ENCODE data around the gene LUC7L3. TPM values are rescaled to one million over a fixed set of nuclear protein-coding genes. Genes with fewer than 3 reads are reported as not detected.
A peak's percentile ranks its signal among the peaks of the same experiment; 100 is the strongest.

Gene LUC7L3
- total RNA-seq, 1 donor from 2014 or later, result 71.5 TPM

GRCh38 chr17:50681263-50682200, 37.9 kb upstream of the LUC7L3 start:
- H3K36me3 Mint-ChIP-seq (ENCODE audit: low read depth), result no peaks in the 10 kb centered on the region
- peak; percentile 85 for TF ChIP-seq CTCF (IDR thresholded peaks at IDR 0.05)
- no peak for DNase-seq (ENCODE audit: low spot score)
- no peaks in the 10 kb centered on the region for H3K9me3 Mint-ChIP-seq (ENCODE audit: low read depth)
- H3K27me3 Mint-ChIP-seq (ENCODE audit: low read depth), result no peaks in the 10 kb centered on the region
- peaks cover 14% of the 10 kb centered on the region for H3K4me1 Mint-ChIP-seq (ENCODE audit: low read depth)
- H3K27ac Mint-ChIP-seq (ENCODE audit: unreplicated experiment), result peak overlapping the region; percentile 10
- no peak overlapping the region for H3K4me3 Mint-ChIP-seq (ENCODE audit: unreplicated experiment)

GRCh38 chr17:50682441-50682840, 37.0 kb upstream of the LUC7L3 start:
- H3K4me3 Mint-ChIP-seq (ENCODE audit: unreplicated experiment), result no peak overlapping the region
- no peak for TF ChIP-seq CTCF (IDR thresholded peaks at IDR 0.05)
- H3K27ac Mint-ChIP-seq (ENCODE audit: unreplicated experiment), result no peak overlapping the region
- no peaks in the 10 kb centered on the region for H3K9me3 Mint-ChIP-seq (ENCODE audit: low read depth)
- H3K27me3 Mint-ChIP-seq (ENCODE audit: low read depth), result no peaks in the 10 kb centered on the region
- no peak for DNase-seq (ENCODE audit: low spot score)
- H3K4me1 Mint-ChIP-seq (ENCODE audit: low read depth), result peaks cover 19% of the 10 kb centered on the region
- H3K36me3 Mint-ChIP-seq (ENCODE audit: low read depth), result no peaks in the 10 kb centered on the region

- no peak for DNase-seq (ENCODE audit: low spot score)
- Mint-ChIP-seq H3K27me3 (ENCODE audit: low read depth) (no peaks in the 10 kb centered on the region), H3K4me1 (ENCODE audit: low read depth) (peaks cover 19% of the 10 kb centered on the region), H3K27ac (ENCODE audit: unreplicated experiment) (no peak overlapping the region), H3K4me3 (ENCODE audit: unreplicated experiment) (no peak overlapping the region), H3K9me3 (ENCODE audit: low read depth) (no peaks in the 10 kb centered on the region), H3K36me3 (ENCODE audit: low read depth) (no peaks in the 10 kb centered on the region)
- TF ChIP-seq CTCF (IDR thresholded peaks at IDR 0.05), result no peak
Measured at GRCh38 chr17:50682938-50683337, 36.5 kb upstream of the LUC7L3 start.

GRCh38 chr17:50683434-50684287, 35.7 kb upstream of the LUC7L3 start:
- Mint-ChIP-seq H3K9me3 (ENCODE audit: low read depth) (no peaks in the 10 kb centered on the region), H3K27me3 (ENCODE audit: low read depth) (no peaks in the 10 kb centered on the region), H3K36me3 (ENCODE audit: low read depth) (no peaks in the 10 kb centered on the region), H3K27ac (ENCODE audit: unreplicated experiment) (no peak overlapping the region), H3K4me3 (ENCODE audit: unreplicated experiment) (no peak overlapping the region), H3K4me1 (ENCODE audit: low read depth) (peaks cover 19% of the 10 kb centered on the region)
- no peak for TF ChIP-seq CTCF (IDR thresholded peaks at IDR 0.05)
- no peak for DNase-seq (ENCODE audit: low spot score)

GRCh38 chr17:50684288-50684611, 35.2 kb upstream of the LUC7L3 start:
- no peak for TF ChIP-seq CTCF (IDR thresholded peaks at IDR 0.05)
- no peaks in the 10 kb centered on the region for H3K27me3 Mint-ChIP-seq (ENCODE audit: low read depth)
- H3K4me1 Mint-ChIP-seq (ENCODE audit: low read depth), result peaks cover 22% of the 10 kb centered on the region
- no peak for DNase-seq (ENCODE audit: low spot score)
- no peaks in the 10 kb centered on the region for H3K36me3 Mint-ChIP-seq (ENCODE audit: low read depth)
- H3K4me3 Mint-ChIP-seq (ENCODE audit: unreplicated experiment), result no peak overlapping the region
- H3K27ac Mint-ChIP-seq (ENCODE audit: unreplicated experiment), result no peak overlapping the region
- H3K9me3 Mint-ChIP-seq (ENCODE audit: low read depth), result no peaks in the 10 kb centered on the region

Measured in chondrocyte (in vitro differentiated cells).